HG02763 (cell line): ENCODE measurements around the gene NUMB.

Experiments used
- ATAC-seq: cut with Tn5 transposase; IDR thresholded peaks from one replicate; pipeline ENCODE4 v1.9.1; 2021; ENCODE audit warnings: mild to moderate bottlenecking, moderate library complexity; ENCODE audit not compliant: unreplicated experiment

The NUMB gene

GRCh38 chr14:73264080-73264884 is 194.1 kb downstream of the NUMB start:
- no peak for ATAC-seq

GRCh38 chr14:73263606-73264005 is 194.7 kb downstream of the NUMB start:
- no peak for ATAC-seq

- no peak for ATAC-seq
These were observed 195.7 kb downstream of the NUMB start for GRCh38 chr14:73262427-73263183.

DNA sequence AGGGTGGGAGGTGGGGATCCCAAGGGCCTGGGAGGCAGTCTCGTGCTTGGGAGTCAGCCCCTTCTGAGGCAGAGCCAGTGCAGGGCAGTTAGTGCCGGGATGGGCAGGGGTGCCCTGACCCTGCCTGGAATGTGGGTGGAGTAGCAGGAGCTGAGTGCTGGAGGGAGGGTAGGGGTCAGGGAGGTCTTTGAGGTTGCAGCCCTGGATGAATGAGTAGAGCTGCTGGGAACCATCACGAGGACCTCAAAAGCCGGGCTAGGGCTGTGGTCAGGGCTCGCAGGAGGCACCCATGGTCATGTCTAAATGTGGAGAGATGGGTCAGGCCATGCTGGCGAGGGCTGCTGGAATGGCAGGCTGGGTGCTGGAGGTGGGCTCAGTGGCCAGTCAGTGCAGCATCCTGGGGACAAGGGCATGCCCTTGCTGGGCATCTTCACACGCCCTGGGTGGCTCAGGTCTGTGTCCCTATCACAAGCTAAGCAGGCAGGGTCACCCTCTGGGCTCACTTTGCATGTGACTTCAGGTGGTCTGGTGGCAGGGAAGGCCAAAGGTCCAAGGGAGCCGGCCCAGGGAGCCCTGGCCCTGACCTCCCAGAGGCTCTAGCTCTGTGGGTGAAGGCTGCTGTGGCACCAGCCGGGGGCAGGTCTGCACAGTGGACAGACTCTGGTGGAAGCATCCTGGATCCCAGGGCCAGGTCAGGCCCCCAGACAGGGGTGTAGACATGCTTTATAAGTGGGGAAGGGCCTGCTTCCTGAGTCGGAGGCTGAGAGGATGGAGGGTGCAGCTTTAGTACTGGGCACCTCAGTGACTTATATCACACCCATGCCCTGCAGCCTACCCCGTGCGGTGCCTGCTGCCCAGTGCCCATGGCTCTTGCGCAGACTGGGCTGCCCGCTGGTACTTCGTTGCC is 196.6 kb downstream of the NUMB start:
- ATAC-seq, result no peak

DNA sequence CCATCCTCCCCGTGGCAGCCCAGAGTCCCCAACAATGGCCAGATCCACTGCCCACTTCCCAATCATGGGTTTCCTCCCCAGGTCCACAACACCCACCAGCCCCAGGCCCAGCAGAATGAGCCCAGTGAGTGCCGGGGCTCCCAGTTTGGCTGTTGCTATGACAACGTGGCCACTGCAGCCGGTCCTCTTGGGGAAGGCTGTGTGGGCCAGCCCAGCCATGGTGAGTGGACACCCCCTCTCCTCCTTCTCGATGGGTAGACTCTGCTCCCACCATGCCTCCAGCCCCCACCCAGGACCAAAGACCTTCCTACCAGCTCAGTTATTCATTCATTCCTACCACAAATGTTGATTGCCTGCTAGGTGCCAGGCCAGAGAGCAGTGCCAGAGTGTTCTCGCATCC is 197.3 kb downstream of the NUMB start:
- ATAC-seq, result no peak

GRCh38 chr14:73260574-73260973 is 197.8 kb downstream of the NUMB start:
- no peak for ATAC-seq

- no peak for ATAC-seq
These were observed 198.5 kb downstream of the NUMB start for GRCh38 chr14:73259837-73260236.

GRCh38 chr14:73258845-73259611 is 199.3 kb downstream of the NUMB start:
- no peak for ATAC-seq

DNA sequence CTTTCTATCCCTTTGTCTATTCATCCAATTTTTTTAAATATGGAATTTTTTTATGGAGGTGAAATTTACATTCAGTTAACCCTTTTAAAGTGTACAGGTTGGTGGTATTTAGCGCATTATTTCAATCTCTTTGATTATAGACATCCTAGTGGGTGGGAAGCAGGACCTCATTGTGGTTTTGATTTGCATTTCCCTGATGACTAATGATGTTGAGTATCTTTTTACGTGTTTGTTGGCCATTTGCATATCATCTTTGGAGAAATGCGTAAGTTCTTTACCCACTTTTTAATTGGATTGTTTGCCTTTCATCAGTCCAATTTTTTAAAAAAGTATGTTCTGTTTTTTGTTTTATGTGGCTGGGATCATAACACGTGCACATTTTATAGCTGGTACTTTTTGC is 200.3 kb downstream of the NUMB start:
- ATAC-seq, result no peak

GRCh38 chr14:73255693-73256225 is 202.6 kb downstream of the NUMB start:
- no peak for ATAC-seq

- ATAC-seq, result no peak
These were observed 203.3 kb downstream of the NUMB start for GRCh38 chr14:73255005-73255400.

DNA sequence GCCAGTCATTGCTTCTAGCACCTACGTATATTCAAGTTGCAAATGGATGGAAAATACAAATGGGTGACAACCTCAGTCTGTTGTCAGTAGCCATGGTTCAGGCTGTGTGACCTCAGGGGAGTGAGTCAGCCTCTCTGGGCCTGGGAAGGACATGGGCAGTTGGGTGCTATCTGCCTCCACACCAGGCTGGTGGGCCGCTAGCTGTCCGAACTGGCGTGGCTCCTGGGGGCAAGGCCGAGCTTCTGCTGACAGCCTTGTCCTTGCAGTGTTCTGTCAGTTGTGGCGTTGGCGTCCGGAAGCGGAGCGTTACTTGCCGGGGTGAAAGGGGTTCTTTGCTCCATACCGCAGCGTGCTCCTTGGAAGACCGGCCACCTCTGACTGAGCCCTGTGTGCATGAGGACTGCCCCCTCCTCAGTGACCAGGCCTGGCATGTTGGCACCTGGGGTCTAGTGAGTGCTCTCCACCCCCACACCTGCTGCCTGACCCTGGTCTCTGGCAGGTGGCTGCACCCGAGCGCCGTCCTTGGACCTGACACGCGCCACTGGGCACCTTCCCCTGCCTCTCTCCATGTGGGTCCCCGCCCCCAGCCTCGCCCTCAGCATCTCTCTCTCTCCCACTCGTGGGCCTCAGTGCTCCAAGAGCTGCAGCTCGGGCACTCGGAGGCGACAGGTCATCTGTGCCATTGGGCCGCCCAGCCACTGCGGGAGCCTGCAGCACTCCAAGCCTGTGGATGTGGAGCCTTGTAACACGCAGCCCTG is 203.9 kb downstream of the NUMB start:
- no peak for ATAC-seq

- no peak for ATAC-seq
These were observed 204.6 kb downstream of the NUMB start for GRCh38 chr14:73253721-73254120.

- ATAC-seq, result no peak
These were observed 205.1 kb downstream of the NUMB start for GRCh38 chr14:73253323-73253610.

DNA sequence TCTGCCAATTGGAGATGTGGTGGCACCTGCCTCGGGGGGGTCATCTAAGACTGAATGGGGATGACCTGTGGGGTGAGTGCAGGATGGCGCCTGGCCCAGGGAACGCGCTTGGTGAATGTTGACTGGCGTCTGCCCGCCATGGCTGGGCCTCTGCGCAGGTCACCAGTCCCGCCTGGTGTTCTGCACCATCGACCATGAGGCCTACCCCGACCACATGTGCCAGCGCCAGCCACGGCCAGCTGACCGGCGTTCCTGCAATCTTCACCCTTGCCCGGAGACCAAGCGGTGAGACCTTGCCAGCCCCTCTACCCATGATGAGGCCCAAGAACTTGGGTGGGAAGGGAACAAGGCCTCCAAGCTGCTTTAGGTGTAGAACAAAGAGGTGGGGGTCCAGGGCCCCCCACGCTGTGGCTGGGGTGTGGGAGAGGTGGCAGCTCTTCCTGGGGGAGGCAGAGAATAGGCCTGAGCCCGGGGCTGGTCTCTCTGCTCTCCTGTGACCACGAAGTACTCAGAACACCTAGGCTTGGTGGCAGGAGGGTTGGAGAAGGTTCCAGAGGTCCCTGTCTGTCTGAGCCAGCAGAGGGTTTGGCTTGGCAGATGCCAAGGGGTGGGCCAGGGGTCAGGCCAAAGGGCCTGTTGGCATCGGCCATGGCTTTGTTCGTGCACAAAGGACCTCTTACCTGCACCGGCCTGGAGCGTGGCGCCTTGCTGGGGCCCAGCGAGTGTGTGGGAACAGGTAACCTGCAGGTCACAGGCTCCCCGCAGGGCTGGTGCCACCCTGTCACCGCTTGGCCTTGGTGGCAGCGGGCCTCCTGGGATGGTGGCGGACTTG is 205.6 kb downstream of the NUMB start:
- ATAC-seq, result no peak

- ATAC-seq, result no peak
These were observed 206.7 kb downstream of the NUMB start for GRCh38 chr14:73251516-73252215.

GRCh38 chr14:73250781-73251500 is 207.4 kb downstream of the NUMB start:
- ATAC-seq, result no peak

DNA sequence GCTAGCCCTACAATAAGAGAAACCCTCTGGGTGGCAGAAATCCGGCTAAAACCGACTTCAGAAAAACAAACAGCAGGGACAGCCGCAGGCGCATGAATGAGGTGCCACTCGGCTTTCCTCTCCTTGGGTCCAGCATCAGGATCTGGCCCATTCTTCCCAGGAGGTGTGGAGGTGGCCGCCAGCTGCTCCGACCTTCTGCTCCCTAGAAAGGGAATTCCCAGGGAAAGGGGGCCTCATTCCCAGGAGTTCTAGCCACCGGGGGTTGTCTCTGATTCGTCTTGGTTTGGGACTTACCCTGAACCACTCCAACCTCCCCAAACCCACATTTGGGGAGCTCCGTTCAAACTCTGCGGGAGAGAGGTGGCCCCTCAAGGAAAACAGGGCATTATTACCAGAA is 208.0 kb downstream of the NUMB start:
- ATAC-seq, result no peak
